Stimulated activated CD8-positive, alpha-beta memory T cell treated with anti-CD3 and anti-CD28 coated beads, Interleukin-12 subunit alpha, Interleukin-12 subunit beta, amount 100 ng/mL, for 24 hours (primary cell): ENCODE results near the gene ANAPC16.
"Not testable (repeated sequence)": the region's sequence is repeated elsewhere in the genome, so short reads cannot be mapped to it uniquely, and the experiment has no call there.

ENCODE experiments used
- DNase-seq: peaks from one replicate; pipeline ENCODE4 v3.0.0-alpha.2; 2020; ENCODE audit errors: extremely low read depth

Gene ANAPC16

GRCh38 chr10:72263613-72264241 is 47.9 kb downstream of the ANAPC16 start:
- no peak for DNase-seq

GRCh38 chr10:72264536-72264935 is 48.7 kb downstream of the ANAPC16 start:
- no peak for DNase-seq

- DNase-seq: no peak
These were observed 49.7 kb downstream of the ANAPC16 start for GRCh38 chr10:72265508-72265907.

- DNase-seq: no peak
These were observed 50.4 kb downstream of the ANAPC16 start for GRCh38 chr10:72265990-72266865.

- no peak for DNase-seq
These were observed 51.6 kb downstream of the ANAPC16 start for GRCh38 chr10:72267381-72267780.

- DNase-seq: no peak
These were observed 52.1 kb downstream of the ANAPC16 start for GRCh38 chr10:72267819-72268399.

GRCh38 chr10:72268475-72269200 is 52.8 kb downstream of the ANAPC16 start:
- not testable (repeated sequence) for DNase-seq

- no peak for DNase-seq
These were observed 54.9 kb downstream of the ANAPC16 start for GRCh38 chr10:72270607-72271281.

GRCh38 chr10:72272689-72273409 is 57.0 kb downstream of the ANAPC16 start:
- no peak for DNase-seq

GRCh38 chr10:72273410-72274212 is 57.8 kb downstream of the ANAPC16 start, which contains the start of gene DDIT4:
Gene DDIT4, plus strand, starts transcription at chr10:72273924. Its CDS starts 293 bp downstream, at chr10:72274217.
- DNase-seq: peak; percentile 95

GRCh38 chr10:72274213-72274729 is 58.5 kb downstream of the ANAPC16 start:
- DNase-seq: no peak

GRCh38 chr10:72274730-72275350 is 59.0 kb downstream of the ANAPC16 start:
- DNase-seq: no peak

- no peak for DNase-seq
These were observed 59.7 kb downstream of the ANAPC16 start for GRCh38 chr10:72275351-72276012.

- no peak for DNase-seq
These were observed 60.2 kb downstream of the ANAPC16 start for GRCh38 chr10:72276013-72276387.

- no peak for DNase-seq
These were observed 60.9 kb downstream of the ANAPC16 start for GRCh38 chr10:72276421-72277339.

GRCh38 chr10:72277340-72277995 is 61.7 kb downstream of the ANAPC16 start:
- DNase-seq: no peak
